Suprapubic skin (tissue), 4 donors: Measurements from ENCODE around the gene CALR3.

Experiments used
- CTCF ChIP-seq, 2 donors: fragments of 200-600 bp in 1 of 2; fragments of 450-650 bp in 1 of 2; sonication (generic) in 1 of 2; IDR thresholded peaks; one replicate each; pipeline ENCODE4 v1.5.1; 2016 to 2019; ENCODE audit warnings: antibody characterized with exemption in 2 of 2, mild to moderate bottlenecking in 1 of 2, moderate library complexity in 1 of 2
- EP300 ChIP-seq: sonication (generic); formaldehyde crosslinking; IDR thresholded peaks from one replicate; pipeline ENCODE4 v1.6.1; 2017; ENCODE audit warnings: antibody characterized with exemption
- POLR2AphosphoS5 ChIP-seq, 3 donors: sonication (generic); formaldehyde crosslinking; IDR thresholded peaks; one replicate each; pipeline ENCODE4 v1.6.1; 2017; ENCODE audit warnings: antibody characterized with exemption in 3 of 3

DNA sequence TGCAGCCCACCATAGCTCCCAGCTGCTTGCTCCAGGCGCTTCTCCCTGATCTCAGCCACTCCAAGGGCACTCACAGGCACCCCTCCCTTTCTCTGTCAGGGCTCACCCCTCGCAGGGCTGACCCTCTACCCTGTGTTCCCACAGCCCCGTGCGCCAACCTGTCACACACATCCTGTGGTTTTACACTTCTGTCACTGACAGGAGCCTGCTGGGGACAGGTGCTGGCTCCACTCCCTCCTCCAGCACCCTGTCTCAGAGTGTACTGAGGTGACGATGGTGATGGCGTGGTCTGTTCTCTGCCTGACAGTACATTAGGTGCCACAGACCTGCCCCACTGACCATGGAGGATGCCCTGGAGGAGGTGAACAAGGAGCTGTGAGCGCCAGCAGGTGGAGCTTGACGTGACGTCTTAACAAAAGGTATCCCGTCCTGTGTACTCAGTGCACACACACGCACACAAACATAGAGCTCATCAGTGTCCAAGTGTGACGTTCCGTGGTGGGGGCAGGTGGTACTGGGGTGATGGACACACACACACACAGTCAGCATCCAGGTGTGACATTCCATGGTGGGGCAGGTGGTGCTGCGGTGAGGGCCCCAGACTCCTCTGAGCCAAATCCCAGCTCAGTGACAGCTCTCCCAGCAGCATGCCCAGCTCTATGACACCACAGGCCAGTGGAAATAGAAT lies 21.1 kb upstream of the CALR3 start:
- no peak for TF ChIP-seq CTCF (IDR thresholded peaks at IDR 0.05)
- TF ChIP-seq EP300 = no peak
- TF ChIP-seq POLR2AphosphoS5 (IDR thresholded peaks at IDR 0.05) = no peak
